GM18868 (cell line): ENCODE measurements around the gene NSD2.

Source experiments
- ATAC-seq: cut with Tn5 transposase; IDR thresholded peaks from one replicate; pipeline ENCODE4 v1.9.1; 2021; ENCODE audit warnings: mild to moderate bottlenecking, moderate library complexity; ENCODE audit not compliant: unreplicated experiment

The NSD2 gene

DNA sequence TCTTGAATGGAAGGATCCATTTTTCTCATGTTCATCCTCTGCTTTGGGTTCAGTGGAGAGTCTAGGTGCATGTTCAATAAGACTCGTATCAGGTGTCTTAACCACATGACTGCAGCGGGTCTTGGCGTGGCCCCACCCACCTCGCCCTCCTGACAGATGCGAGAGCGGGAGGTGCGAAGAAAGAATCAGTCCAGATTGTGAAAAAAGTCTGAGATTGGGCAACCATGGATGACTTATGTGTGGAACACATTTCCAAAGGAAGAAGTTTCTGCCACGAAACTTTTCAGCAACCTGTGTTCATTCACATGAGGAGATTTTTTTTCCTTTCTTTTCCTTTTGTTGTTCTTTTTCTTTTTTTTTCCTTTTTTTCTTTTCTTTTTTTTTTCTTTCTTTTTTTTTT lies 66.8 kb downstream of the NSD2 start:
- no peak for ATAC-seq

DNA sequence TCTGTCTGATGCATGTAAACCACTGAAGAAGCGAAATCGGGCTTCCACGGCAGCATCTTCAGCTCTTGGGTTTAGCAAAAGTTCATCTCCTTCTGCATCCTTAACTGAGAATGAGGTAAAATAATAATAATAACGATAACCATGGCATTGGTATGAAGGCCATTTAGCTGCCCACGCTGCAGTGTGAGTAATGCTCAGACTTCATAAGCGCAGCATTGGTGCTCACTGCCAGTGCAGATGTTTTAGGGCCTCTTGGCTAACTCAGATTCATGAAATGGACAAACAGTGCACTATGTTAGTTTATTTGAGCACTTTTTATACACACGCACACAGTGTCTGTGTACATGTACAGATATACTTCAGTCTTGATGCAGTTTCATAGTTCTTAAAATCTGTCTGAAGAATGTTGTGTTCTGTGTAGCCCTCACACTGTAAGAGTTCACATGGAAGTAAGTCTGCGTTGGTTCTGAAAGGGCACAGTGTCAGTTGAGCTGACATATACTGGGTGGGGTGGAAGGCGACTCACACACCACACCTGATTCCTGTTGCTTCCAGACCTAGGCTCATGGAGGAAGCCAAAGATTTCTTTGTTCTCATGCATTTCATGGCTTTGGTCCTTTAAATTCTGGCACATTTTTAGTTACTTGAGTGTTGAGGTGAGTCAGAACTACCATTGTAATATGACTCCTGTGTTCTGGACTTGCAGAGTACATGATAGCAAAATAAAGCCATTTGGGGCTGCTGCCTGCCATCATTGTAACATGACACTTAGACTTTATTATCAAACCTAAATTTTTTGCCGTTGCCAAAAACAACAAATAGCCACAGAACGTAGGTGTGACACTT lies 68.7 kb downstream of the NSD2 start:
- ATAC-seq = no peak

DNA sequence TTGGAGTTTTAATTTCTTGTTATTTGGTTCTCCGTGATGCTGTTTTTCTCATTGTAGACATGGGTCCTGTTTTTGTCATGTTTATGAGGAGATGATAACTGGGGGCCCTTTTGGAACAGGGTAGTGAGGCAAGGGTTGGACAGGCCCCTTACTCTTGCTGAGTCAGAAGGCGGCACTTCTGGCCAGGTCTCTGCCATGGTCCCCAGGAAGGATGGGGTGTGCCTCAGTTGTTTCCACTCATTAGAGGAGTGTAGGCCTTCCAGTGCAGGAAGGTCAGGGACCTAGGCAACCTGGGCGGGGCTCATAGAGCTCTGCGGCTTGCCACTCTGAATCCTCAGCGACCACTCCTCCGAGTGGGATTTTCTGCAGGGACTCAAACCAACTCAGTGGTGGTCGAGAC lies 69.4 kb downstream of the NSD2 start:
- no peak for ATAC-seq

DNA sequence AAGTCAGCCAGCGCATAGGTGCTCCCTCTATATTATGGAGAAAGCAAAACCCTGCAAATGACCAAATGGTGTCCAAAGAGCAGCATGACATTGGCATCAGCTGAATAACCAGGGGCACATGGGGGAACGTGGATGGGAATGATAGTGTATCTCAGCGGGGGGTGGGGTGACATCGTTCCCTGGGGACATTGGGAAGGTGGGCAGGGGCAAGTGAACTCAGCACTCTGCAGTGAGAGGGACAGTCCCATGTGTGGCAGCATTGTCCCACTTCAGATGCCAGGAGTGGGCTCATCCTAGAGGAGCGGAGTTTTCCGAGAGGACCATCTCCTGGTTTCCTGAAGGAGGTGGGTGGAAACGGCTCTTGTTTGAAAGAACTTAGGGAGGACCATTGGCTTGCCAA lies 72.7 kb downstream of the NSD2 start:
- no peak for ATAC-seq

DNA sequence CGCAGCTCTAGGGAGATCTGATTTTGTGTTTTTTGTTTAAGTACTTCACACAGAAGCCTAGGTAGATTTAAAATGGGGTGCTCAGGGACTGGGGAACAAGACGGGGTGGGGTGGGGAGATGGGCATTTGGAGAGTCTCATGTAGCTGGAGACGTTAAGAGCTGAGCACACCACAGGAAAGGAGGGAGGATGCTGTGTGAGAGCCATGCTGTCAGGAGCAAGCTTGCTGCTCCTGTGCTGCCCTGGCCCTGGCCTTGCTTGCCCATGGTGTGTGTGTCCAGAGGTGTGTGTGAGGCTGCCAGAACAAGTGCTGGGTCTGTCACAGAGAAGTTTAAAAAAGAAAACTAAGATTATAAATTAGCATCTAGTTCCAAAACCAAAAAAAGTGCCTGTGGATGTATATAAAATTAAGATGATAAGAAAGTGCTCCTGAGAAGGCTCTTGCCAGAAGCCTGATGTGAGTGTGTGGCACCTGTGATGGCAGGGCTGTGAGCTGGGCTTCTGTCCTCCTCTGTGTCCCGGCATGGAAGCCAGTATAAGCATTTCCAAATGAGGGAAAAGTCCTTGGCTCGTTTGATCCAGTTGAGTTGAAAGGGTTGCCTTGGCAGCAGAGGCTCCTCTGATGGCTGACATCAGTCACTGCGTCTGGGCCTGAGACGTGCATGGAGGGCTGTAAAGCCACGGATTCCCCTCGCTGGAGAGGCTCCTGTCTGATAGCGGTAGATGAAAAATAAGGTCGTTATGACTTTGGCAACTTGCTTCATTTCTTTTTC lies 74.1 kb downstream of the NSD2 start:
- ATAC-seq = no peak

DNA sequence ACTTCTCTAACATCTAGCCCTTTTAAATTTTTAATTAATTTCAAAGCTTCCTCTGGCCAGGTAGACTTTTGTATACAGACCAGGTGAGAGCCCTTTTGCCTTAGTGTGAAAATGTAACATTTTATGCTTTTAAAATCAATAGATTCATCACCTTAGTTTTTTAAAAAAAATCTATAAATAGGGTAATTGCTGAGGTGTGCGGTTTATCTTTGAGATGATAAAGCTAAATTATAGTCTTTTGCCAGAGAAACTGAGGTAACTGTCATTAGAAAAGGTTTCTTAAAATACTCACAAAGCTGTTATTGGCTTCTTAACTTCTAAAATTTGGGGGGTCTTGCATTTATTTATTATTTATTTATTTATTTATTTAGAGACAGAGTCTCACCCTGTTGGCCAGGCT lies 74.7 kb downstream of the NSD2 start:
- ATAC-seq = no peak

DNA sequence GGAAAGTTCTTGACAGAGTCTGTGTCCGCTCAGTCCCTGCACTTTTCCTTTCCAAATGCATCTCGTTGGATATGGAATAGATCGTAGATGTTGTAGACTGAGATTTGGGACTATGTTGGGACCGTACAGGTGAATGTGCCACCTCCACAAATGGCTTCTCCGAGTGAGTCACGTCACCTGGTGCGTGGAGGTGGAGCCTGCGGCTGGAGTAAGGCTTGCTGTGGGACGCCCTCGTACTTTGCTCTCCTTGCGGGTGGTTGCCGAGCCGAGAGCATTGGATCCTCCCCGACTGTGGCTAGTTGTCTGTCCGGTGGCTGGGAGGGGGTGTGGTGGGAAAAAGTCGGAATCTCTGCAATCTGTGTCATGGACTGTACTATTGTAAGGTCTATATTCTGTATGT lies 77.0 kb downstream of the NSD2 start:
- no peak for ATAC-seq

DNA sequence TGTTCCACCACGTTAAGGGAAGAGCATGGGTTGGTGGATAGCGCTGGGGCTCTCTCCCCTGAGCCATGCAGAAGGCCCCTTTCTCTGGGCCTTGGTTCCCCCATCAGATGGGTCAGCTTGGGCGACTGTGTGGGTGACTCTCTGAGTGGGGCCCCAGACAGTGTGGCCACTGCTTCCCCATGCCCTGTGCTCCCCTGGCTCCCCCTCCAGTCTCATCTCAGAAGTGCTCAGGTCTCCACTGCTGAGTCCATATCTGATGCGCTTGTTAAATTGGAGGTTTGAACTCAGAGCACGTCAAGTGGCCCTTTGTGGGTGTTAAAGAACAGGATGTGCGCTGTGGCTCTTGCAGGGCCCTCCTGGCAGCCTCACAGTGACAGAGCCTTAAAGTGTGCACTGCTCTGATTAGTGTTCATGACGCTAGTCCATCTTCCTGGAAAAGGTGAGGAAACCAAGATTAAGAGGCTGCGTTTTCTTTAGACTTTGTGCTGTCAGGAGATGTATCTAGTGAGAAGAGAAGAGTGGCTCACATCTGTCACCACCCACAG lies 77.8 kb downstream of the NSD2 start:
- no peak for ATAC-seq

DNA sequence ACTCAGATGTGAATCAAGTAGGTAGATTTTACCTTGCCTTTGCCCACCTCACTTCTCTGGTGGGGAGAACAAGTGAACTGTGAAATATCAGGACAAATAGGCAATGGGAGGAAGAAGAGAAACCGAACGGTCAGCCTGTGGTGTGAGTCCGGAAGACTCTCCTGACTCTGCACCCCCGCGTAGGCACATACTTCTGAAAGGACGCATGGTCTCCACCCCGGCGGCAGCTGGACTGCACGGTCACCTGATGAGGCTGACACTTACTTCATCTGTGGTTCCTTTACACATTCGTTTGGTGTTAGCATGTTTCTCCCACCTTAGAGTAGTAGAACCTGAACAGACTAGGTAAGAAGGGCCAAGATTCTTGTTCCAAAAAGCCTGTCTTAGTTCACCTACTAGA lies 79.2 kb downstream of the NSD2 start:
- ATAC-seq = no peak

DNA sequence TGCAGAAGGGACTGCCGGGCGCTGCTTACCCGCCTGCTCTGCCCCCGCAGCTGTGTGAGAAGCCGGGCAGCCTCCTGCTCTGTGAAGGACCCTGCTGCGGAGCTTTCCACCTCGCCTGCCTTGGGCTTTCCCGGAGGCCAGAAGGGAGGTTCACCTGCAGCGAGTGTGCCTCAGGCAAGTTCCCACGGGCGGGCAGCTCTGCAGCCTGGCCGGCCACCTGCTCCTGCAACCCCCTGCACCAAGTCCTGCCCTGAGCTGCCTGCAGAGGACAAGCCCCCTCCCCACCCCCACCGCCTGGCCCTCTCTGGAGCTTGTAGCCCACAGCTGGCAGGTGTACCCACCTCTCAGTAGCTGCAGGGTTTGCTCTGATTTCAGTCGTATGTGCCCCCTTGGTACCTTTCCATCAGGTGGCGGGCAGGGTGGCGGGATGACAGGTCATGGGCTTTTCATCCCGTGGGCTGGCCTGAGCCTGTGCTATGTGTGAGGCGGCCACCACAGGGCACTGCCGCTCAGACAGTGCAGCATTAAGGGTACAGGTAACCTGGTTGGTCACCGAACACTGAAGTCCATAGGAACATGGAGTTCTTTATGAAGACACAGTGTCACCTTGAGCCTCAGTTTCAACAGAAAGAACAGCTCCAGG lies 81.0 kb downstream of the NSD2 start:
- ATAC-seq = no peak

DNA sequence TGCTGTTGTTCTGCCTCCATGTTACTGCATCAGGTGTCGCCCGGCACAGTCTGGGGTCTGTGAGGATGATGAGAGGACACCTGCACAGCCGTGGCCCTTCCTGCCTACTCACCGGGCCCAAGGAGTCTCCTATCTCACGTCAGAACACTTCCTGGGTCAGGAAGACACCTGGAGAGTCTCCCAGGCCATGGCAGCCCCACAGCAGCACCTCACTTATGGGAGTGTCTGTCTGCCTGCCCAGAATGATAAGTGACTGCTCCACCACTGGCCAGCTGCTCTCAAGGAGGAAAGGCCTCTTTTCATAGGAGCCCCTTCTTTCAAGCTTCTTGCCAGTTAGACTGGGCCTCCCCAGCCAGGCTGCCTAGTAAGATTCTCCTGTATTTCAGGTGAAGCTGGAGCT lies 81.5 kb downstream of the NSD2 start:
- ATAC-seq = no peak

DNA sequence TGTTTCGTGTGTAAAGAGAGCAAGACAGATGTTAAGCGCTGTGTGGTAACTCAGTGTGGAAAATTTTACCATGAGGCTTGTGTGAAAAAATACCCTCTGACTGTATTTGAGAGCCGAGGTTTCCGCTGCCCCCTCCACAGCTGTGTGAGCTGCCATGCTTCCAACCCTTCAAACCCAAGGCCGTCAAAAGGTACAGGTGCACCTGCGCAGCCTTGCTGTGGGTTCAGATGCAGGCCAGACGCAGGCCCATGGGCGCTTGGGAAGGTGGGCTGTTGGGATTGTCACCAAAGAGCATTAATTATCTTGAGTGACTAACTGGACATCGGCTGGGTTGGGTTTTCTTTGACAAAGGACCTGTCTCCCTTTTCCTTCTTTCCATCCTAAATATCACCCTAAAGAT lies 82.1 kb downstream of the NSD2 start:
- no peak for ATAC-seq

DNA sequence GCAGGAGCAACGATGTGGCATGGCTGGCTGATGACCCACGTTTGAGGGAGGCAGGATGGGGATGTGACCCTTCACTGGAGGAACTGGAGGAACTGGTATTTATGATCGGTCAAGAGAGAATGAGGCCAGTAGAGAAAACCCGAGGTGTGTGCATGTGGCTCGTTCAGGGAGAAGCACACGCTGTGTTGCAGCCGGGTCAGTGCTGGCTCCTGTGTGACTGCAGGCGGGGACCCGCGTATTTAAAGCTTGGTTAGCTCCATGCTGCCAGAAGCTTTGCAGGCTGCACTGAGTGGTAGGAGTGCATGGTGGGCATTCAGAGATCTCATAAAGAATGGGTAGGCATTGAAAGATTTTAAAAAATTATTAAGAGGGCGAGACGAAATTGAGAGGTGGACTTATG lies 85.4 kb downstream of the NSD2 start:
- no peak for ATAC-seq

DNA sequence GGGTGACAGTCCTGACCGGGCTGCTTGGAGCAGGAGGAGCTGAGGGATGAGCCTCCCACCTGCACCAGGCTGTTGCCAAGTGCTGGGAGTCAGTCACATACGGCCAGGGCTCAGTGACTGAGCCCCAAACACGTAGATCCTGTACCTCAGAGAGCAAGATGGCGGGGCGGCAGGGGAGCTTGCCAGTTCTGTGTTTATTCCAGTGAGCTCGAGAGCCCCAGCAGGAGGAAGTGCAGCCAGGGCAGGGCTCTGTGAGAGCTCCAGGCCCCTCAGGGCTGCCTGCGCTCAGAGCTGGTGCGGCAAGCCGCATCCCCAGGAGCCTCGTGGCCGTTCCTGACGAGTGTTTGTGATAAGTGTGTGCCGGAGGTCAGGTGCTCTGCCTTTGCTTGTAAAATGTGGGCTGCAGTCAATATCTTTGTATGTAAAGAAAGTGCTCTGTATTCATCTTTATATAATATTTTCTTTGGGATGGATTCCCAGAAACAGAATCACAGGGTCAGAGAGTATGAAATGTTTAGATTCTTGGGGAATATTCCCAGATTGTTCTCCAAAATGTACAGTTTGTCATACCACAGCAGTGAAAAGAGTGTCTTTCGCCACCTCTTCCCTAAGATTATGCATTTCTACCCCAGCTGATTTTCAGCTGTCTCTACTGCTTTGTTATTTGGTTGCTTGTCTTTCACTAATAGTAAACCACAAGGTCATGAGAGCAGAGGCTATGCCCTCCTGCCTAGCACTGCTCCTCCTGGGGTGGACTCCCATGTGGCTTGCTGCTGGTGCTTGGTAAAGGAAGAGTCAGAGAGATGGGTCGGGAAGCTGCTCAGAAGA lies 87.3 kb downstream of the NSD2 start:
- ATAC-seq = no peak

DNA sequence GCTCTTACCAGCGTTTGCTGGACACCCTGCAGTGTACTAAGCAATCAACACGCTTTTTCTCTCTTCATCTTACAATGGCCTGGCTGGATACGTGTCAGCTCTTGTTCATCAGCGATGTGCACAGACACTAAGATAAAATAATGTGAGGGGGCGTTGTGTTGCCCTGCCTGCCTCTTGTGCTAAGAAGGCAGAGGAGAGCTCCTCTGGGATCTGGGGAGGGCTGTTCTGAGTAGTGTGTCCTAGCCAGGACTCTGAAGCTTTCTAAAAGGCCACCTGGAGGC lies 87.9 kb downstream of the NSD2 start:
- no peak for ATAC-seq

DNA sequence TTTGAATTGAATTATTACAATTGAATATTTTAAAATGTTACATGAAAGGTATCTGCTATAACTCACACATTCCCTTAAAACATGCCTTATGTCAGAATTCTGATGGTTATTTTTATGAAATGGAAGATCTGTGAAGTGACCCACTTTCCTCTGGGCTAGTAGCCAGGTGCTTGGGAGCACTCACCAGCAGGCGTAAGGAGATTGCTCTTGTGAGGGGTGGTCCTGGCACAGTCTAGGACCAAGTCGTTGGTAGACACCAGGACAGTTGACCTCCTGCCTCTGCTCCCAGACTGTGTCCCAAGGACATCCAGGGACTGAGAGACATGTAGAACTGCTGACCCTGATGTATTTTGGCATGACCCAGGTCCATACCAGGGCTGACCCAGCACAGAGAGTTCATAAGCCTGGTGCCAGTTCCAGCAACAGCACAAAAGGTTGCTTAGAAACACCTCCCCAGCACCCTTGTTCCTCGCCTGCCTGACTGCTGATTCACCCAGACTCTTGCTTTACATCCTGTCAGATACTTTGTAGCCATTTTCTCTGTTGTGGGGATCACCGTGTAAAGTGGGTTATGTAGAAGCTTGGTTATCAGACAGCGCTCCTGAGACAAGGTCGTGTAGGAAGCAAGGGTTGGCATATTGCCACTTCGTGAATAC lies 89.1 kb downstream of the NSD2 start:
- no peak for ATAC-seq

DNA sequence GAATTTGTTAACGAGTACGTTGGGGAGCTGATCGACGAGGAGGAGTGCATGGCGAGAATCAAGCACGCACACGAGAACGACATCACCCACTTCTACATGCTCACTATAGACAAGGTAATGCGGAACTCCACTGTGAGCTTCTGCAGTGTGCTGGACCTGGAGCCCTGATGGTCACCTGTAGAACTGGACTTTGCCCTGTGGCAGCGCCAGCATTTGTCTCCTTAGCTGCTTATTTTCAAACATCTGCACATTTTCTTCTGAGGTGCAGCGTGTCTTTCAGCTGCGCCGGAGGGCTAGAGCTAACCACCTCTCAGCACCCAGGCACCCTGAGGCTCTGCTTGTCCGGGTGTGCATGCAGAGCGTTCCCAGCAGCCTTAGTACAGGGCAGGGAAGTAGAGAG lies 89.8 kb downstream of the NSD2 start:
- no peak for ATAC-seq

DNA sequence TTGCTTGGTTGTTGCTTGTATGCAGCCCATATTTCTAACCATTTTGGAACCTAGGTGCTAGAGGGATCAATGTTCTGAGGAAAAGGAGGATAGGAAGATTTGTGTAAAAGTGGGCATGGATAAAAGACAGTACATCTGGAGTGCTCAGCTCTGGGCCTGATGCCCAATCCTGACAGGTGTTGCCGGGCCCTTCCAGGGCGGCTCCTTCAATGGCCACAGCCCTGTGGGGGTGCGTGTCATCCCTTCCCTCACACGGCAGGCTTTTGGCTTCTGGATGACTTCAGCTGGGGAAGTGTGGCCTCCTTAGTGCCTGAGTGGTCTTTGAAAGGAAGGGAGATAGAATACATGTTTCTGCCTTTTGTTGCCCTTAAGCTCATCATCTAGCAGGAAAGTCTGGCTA lies 90.4 kb downstream of the NSD2 start:
- no peak for ATAC-seq

DNA sequence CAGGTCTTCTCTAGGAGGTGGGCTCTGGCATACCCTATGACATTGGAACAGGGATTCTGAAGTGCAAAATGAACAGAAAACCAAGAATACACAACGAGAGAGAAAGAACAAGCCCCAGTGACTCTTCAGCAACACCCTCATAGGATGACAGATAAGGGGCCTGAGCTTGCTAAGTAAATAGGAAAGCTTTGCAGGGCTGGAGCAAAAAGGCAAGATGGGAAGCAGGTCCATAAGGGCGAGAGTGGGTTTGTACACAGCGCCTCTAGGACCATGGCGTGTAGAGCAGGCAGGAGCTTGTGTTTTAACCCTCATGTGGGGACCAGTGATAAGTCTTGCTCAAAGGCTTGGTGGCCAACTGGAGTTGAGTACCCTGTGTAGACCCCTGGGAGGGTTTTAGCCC lies 91.8 kb downstream of the NSD2 start:
- no peak for ATAC-seq

DNA sequence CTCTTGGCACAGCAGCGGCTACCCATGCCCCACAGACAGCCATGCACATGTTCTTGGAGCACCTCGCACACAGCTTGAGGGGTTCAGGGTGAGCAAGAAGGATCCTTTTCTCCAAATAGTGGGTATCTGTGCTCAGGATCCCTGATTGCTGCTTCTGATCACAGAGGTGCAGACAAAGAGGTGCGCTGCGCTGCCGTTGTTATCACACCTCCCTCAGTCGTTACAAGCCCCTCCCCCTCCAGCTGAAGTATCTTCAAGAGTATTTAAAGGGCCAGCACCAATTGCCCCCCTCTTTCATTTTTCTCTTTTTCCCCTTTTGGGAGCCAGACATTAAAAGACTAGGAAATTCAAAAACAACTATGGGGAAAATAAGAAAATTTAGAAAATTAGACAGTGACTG lies 93.2 kb downstream of the NSD2 start:
- no peak for ATAC-seq

DNA sequence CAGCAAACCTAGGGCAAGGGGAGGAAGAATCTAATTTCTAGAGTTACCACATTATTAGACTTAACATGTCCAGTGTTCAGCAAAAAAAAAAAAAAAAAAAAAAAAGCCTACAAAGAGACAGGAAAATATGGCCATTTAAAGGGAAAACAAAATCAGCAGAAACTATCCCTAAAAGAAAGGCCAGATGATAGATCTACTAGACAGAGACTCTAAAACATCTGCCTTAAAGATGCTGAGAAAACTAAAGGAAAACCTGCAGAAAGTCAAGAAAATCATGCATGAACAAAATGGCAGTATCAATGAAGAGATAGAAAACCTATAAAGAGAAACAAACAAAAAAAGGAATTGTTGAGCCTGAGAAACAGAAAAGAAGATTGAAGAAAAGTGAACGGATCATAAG lies 93.8 kb downstream of the NSD2 start:
- ATAC-seq = no peak
